DMS153 (cell line): ENCODE data around the gene PEX11G.
"Not testable (repeated sequence)": the region's sequence is repeated elsewhere in the genome, so short reads cannot be mapped to it uniquely, and the experiment has no call there.

Source experiments
- DNase-seq: peaks from one replicate; lab custom pipeline; 2025; lab: John Stamatoyannopoulos, UW

Gene PEX11G

DNA sequence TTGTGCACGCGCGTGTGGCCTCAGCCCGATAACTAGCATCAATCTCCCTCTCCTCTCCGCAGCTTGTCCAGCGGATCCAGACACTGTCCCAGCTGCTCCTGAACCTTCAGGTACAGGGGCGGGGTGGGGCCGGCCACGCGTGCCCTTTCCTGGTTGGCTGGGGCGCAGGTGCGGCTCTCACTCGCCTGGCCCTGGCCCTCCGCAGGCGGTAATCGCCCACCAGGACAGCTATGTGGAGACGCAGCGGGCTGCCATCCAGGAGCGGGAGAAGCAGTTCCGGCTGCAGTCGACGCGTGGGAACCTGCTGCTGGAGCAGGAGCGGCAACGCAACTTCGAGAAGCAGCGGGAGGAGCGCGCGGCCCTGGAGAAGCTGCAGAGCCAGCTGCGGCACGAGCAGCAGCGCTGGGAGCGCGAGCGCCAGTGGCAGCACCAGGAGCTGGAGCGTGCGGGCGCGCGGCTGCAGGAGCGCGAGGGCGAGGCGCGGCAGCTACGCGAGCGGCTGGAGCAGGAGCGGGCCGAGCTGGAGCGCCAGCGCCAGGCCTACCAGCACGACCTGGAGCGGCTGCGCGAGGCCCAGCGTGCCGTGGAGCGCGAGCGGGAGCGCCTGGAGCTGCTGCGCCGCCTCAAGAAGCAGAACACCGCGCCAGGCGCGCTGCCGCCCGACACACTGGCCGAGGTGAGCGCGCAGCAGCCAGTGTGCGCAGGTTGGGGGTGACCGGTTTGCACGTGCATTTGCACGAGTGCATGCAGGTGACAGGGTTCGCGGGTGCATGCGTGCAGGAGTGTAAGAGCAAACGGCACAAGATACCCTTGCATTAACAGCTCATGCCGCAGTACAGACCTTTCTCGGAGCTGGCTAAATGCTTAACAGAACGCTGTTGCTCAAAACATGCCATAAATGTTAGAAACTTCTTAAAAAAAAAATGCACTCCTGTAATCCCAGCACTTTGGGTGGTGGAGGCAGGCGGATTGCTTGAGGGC lies 21.5 kb downstream of the PEX11G start:
- DNase-seq = no peak

DNA sequence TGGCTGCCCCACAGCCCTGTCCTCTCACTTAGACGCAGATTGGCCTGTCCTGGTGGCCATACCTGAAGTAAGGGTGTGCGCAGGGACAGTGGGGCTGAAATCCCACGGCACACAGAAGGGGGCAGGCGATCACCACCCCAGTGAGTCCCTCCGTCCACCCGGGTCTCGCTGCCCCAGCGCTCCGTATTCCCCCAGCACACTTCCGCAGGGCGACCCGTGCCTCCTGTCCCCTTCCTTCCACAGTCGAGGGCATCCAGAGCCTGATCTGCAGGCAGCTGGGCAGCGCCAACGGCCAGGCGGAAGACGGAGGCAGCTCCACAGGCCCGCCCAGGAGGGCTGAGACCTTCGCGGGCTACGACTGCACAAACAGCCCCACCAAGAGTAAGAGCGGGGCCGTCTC lies 25.3 kb downstream of the PEX11G start:
- no peak for DNase-seq

GRCh38 chr19:7461841-7462629 lies 26.8 kb downstream of the PEX11G start:
- no peak for DNase-seq

- no peak for DNase-seq
Observed at GRCh38 chr19:7460562-7460966, 28.3 kb downstream of the PEX11G start.

DNA sequence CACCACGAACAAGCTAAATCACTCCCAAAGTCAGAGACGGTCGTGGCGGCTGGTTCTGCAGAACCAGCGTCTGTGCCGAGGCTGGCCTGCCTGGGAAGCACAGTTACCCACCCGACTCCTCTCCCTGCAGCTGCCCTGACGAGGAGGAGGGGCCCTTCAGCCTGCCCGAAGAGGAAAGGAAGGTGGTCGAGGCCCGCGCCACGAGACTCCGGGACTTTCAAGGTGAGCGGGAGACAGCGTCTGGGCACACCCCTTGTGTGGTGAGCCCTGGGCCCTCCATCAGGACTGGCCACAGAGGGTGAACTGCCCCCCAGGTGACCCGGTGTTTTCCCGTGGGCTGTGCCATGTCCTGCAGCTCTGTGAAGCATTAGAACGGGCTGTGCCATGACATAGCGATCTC lies 29.1 kb downstream of the PEX11G start:
- DNase-seq = no peak

- DNase-seq = no peak
Observed at GRCh38 chr19:7458675-7459074, 30.2 kb downstream of the PEX11G start.

GRCh38 chr19:7456964-7457541 lies 31.8 kb downstream of the PEX11G start:
- no peak for DNase-seq

- DNase-seq = no peak
Observed at GRCh38 chr19:7455600-7456296, 33.1 kb downstream of the PEX11G start.

- DNase-seq = no peak
Observed at GRCh38 chr19:7454998-7455397, 33.8 kb downstream of the PEX11G start.

DNA sequence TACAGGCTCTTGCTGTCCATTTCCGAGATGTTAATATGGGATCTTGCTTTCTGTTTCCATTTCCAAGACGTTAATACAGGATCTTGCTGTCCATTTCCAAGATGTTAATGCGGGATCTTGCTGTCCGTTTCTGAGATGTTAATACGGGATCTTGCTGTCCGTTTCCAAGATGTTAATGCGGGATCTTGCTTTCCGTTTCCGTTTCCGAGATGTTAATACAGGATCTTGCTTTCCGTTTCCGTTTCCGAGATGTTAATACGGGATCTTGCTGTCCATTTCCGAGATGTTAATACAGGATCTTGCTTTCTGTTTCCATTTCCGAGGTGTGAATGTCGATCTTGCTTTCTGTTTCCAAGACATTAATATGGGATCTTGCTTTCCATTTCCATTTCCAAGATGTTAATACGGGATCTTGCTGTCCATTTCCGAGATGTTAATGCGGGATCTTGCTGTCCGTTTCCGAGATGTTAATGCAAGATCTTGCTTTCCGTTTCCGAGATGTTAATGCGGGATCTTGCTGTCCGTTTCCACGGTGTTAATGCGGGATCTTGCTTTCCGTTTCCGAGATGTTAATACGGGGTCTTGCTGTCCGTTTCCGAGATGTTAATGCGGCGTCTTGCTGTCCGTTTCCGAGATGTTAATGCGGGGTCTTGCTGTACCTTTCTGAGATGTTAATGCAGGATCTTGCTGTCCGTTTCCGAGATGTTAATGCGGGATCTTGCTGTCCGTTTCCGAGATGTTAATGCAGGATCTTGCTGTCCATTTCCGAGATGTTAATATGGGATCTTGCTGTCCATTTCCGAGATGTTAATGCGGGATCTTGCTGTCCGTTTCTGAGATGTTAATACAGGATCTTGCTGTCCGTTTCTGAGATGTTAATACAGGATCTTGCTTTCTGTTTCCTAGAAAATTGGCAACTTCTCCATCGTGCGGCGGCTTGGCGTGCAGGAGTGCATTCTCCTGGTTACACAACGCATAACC lies 38.3 kb downstream of the PEX11G start:
- DNase-seq = no peak

GRCh38 chr19:7449391-7450070 lies 39.3 kb downstream of the PEX11G start:
- not testable (repeated sequence) for DNase-seq

DNA sequence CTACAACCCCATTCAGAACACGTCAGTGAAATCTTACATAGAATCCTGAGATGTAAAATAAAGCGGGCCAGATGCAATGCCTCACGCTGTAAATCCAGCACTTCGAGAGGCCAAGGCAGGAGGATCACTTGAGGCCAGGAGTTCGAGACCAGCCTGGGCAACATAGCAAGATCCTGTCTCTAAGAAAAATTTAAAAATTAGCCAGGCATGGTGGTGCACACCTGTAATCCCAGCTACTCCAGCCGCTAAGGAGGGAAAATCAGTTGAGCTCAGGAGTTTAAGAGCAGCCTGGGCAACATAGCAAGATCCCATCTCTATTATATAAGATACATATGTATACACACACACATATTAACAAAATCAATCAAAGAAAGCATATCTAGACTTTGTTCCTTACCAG lies 41.2 kb downstream of the PEX11G start:
- DNase-seq = no peak

GRCh38 chr19:7445104-7445503 lies 43.7 kb downstream of the PEX11G start:
- DNase-seq = no peak

GRCh38 chr19:7444042-7444441 lies 44.8 kb downstream of the PEX11G start:
- DNase-seq = no peak

DNA sequence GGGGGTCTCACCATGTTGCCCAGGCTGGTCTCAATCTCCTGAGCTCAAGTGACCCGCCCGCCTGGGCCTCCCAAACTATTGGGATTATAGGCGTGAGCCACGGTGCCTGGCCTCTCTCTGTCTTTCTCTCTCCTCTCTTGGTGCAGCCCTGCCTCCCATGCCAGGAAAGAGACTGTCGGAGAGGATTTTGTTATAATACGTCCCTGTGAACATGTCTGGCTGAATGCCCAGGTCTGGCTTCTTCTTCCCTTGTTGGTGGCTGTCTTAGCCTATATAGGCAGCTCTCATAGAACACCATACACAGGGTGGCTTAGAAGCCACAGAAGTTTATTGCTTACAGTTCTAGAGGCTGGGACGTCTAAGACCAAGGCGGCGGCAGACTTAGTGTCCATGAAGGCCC lies 46.4 kb downstream of the PEX11G start:
- no peak for DNase-seq

DNA sequence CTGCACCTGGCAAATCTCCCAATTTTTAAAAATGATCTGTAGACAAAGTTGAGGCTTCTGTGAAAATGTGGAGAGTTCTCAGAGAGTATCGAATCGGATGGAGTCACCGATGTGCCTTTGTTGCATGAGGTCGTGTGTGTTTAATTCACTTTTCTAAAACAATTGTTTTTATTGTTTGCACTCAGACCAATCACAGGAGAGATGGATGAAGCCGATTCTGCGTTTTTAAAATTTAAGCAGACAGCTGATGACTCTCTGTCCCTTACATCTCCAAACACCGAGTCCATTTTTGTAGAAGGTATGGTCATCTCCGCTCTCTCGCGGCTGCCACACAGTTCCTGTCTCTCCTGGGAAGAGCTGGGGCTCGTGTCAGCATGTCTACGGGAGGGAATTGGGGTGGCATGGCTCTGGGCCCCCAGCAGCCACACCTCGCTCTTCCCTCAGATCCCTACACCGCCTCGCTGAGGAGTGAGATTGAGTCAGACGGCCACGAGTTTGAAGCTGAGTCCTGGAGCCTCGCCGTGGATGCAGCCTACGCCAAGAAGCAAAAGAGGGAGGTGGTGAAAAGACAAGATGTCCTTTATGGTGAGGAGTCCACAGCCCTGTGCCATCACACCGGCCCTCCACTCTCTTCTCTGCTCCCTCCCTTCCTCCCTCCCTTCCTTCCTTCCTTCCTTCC lies 47.2 kb downstream of the PEX11G start:
- no peak for DNase-seq

GRCh38 chr19:7440188-7440975 lies 48.5 kb downstream of the PEX11G start:
- DNase-seq = no peak

- no peak for DNase-seq
Observed at GRCh38 chr19:7435586-7435985, 53.2 kb downstream of the PEX11G start.

DNA sequence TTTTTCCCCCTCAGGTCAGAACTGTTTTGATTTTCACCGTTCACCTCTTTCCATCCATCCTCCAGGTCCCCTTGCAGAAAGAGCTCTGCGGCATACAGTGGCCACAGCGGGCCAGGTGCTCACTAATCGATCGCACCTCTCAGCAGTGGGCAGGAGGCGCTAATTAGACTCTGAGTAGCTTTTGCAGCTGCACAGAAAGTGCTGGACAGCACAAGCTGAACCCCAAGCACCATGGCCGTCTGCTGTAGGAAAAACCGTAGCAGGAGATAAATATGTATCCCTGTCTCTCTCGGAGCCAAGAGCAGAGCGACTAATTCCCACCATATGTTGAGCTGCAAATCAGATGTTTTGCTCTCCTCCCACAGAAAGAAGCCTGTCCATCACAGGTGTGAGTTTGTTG lies 54.4 kb downstream of the PEX11G start:
- no peak for DNase-seq
